HG02943 (cell line): ENCODE results near the gene MS4A7.

Source experiments
- ATAC-seq: cut with Tn5 transposase; IDR thresholded peaks from one replicate; pipeline ENCODE4 v1.9.1; 2021; ENCODE audit warnings: mild to moderate bottlenecking, low read depth, moderate library complexity; ENCODE audit not compliant: unreplicated experiment

MS4A7 gene

GRCh38 chr11:60370252-60370810 is 8.0 kb upstream of the MS4A7 start:
- no peak for ATAC-seq

- no peak for ATAC-seq
These were observed 7.5 kb upstream of the MS4A7 start for GRCh38 chr11:60370811-60371298.

- no peak for ATAC-seq
These were observed 6.9 kb upstream of the MS4A7 start for GRCh38 chr11:60371386-60371785.

GRCh38 chr11:60371854-60372253 is 6.5 kb upstream of the MS4A7 start:
- no peak for ATAC-seq

GRCh38 chr11:60372767-60373166 is 5.6 kb upstream of the MS4A7 start:
- no peak for ATAC-seq

- no peak for ATAC-seq
These were observed 3.0 kb upstream of the MS4A7 start for GRCh38 chr11:60375316-60375715.

GRCh38 chr11:60376601-60377000 is 1.7 kb upstream of the MS4A7 start:
- ATAC-seq: no peak

- no peak for ATAC-seq
These were observed 763 bp upstream of the MS4A7 start for GRCh38 chr11:60377401-60378136.

- peak; percentile 66 for ATAC-seq
These were observed 11.1 kb downstream of the MS4A7 start for GRCh38 chr11:60389279-60389910.

- no peak for ATAC-seq
These were observed 12.1 kb downstream of the MS4A7 start for GRCh38 chr11:60390419-60390818.

- no peak for ATAC-seq
These were observed 14.0 kb downstream of the MS4A7 start for GRCh38 chr11:60392361-60392760.

- ATAC-seq: no peak
These were observed 14.7 kb downstream of the MS4A7 start for GRCh38 chr11:60393016-60393415.

- no peak for ATAC-seq
These were observed 16.5 kb downstream of the MS4A7 start for GRCh38 chr11:60394666-60395380.

GRCh38 chr11:60396382-60396781 is 18.1 kb downstream of the MS4A7 start, which contains the start of gene MS4A14:
Gene MS4A14 (plus strand): TSS chr11:60396459. CDS start chr11:60396579, 120 bp downstream.
- ATAC-seq: no peak

GRCh38 chr11:60396799-60397198 is 18.5 kb downstream of the MS4A7 start:
- no peak for ATAC-seq

GRCh38 chr11:60420015-60420414 is 41.7 kb downstream of the MS4A7 start:
- ATAC-seq: no peak

- ATAC-seq: no peak
These were observed 44.3 kb downstream of the MS4A7 start for GRCh38 chr11:60422609-60423008.

- no peak for ATAC-seq
These were observed 50.2 kb downstream of the MS4A7 start for GRCh38 chr11:60428517-60428916.

GRCh38 chr11:60429272-60429671 is 50.9 kb downstream of the MS4A7 start, which contains the start of gene MS4A5:
Gene MS4A5 (plus strand): TSS chr11:60429572. CDS start chr11:60429675, 103 bp downstream.
- ATAC-seq: no peak

- ATAC-seq: no peak
These were observed 52.9 kb downstream of the MS4A7 start for GRCh38 chr11:60431251-60431650.

- ATAC-seq: no peak
These were observed 55.1 kb downstream of the MS4A7 start for GRCh38 chr11:60433401-60433800.
